NB4 (cell line): ENCODE data around the gene ALKBH3.

Experiments used
- POLR2A ChIP-seq: IDR thresholded peaks from 2 replicates; pipeline ENCODE4 v1.6.1; 2011; ENCODE audit warnings: mild to moderate bottlenecking; ENCODE audit not compliant: insufficient read length; ENCODE audit errors: extremely low read depth
- TF ChIP-seq, protein P1 (sequence below): IDR thresholded peaks from one replicate; pipeline ENCODE4 v1.5.1; 2012; ENCODE audit warnings: low read depth, low read length

DNA sequence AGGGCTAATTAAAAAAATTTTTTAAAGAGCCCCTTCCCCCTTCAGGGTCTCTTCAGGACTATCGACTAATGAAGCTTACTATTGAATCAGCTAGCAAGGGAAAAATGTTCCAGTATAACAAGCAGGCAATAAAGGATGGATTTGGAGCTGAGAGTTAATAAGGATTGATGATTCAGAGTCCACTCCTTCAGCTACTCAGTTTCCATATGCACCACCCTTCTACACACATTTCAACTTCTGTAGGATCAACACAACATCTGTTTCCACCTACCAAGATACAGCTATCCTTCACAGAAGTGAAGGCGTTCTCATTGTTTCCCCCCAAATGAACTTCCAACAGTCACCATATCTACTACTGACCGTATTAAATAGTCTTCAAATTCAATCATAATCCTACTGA, 6.6 kb upstream of the ALKBH3 start:
- TF ChIP-seq POLR2A: no peak
- TF ChIP-seq, protein P1, sequence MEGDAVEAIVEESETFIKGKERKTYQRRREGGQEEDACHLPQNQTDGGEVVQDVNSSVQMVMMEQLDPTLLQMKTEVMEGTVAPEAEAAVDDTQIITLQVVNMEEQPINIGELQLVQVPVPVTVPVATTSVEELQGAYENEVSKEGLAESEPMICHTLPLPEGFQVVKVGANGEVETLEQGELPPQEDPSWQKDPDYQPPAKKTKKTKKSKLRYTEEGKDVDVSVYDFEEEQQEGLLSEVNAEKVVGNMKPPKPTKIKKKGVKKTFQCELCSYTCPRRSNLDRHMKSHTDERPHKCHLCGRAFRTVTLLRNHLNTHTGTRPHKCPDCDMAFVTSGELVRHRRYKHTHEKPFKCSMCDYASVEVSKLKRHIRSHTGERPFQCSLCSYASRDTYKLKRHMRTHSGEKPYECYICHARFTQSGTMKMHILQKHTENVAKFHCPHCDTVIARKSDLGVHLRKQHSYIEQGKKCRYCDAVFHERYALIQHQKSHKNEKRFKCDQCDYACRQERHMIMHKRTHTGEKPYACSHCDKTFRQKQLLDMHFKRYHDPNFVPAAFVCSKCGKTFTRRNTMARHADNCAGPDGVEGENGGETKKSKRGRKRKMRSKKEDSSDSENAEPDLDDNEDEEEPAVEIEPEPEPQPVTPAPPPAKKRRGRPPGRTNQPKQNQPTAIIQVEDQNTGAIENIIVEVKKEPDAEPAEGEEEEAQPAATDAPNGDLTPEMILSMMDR: no peak
